Activated CD4-positive, alpha-beta T cell treated with anti-CD3 and anti-CD28 coated beads, Interleukin-10, Interleukin-2, amounts not matched to agents 100 ng/mL and 50 ng/mL, durations not matched to agents 16 hours and 8 hours (primary cell): ENCODE results near the gene IGFBP2.

Experiments used
- DNase-seq: peaks from one replicate; pipeline ENCODE4 v3.0.0-alpha.2; 2020

IGFBP2 gene

DNA sequence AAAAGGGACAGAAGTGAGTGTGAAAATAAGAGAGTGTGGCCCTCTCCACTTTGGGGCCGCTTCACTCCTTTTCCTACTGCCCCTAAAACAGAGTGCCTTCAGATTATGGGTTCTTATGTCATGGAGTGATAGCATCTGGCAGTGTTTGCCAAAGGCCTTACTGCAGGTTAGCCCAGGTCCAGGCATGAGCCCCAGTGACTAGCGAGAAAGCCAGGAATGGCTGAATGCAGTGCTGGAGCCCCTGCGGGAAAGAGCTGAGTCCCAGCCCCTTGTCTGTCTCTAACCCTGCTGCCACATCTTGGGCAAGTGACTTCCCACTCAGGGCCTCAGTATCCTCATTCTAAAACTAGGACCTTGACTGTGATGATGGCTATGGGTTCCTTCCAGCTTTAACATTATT is 56.2 kb downstream of the IGFBP2 start:
- DNase-seq: no peak

- no peak for DNase-seq
Measured at GRCh38 chr2:216690456-216690852, 57.2 kb downstream of the IGFBP2 start.

- DNase-seq: peak; percentile 23
Measured at GRCh38 chr2:216690853-216691741, 57.9 kb downstream of the IGFBP2 start.

GRCh38 chr2:216692636-216693413 is 59.6 kb downstream of the IGFBP2 start:
- peak; percentile 77 for DNase-seq

DNA sequence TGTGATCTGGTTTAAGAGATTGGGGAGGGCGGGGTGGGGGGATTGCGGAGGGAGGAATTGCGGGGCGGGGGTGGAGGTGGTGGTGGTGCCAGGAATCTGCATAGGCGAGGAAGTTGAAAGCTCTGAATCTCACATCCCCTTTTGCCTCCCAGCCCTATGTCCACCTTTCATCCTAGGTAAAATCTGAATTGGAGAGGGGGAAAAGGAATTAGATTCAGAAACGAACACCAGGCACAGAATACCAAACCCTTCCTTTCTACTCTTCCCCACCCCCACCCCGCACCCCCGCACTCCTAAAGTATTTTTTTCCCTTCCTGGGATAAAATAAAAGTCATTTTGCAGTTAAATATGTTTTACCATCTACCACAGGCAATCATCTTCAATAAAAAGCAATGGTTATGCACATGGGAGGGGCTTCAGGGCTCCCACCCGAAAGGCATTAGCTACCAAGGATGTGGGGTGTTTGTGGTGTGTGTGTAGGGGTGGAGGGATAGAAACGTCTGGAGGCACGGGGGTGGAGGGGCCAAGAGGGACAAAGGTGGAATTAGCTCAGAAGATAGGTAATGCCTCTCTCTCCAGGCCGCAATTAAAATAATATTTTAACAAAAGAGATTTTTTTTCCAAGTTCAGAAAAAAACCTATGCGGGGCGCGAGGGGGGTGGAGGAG is 60.3 kb downstream of the IGFBP2 start:
- no peak for DNase-seq

DNA sequence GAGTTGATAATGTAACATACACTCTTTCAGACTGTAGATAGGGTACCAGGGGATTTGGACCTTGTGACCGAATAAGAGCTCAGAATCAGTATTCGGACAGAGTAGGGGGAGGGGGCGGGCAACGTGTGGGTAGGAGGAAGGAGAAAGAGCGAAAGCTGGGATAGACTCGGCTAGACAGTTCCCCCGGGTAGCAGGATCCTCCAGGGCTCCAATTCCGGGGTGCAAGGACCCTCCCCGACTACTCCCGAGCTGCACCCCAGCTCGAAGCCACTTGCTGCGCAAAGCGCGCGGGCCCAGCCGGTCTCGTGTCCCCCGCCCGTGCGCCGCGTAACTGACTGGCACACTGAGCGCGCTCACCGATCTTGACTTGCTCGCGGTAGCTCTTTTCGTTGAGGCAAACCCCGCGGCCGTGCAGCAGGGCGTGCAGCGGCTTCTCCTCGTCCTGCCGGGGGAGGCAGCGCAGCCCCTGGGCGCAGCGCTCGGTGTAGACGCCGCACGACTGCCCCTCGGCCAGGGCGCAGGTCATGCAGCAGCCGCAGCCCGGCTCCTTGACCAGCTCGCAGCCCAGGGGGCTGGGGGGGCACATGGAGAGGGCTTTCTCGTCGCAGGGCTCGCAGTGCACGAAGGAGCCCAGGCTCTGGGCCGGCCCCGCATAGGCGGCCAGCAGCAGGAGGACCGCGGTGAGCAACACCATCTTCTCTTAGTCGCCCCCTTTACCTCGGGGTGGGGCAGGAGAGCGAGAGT is 61.0 kb downstream of the IGFBP2 start:
- peak; percentile 39 for DNase-seq

- no peak for DNase-seq
Measured at GRCh38 chr2:216694826-216695217, 61.6 kb downstream of the IGFBP2 start.

GRCh38 chr2:216695401-216695821 is 62.2 kb downstream of the IGFBP2 start, which contains the start of gene IGFBP5:
TSS of gene IGFBP5 (minus strand) at chr2:216695549. CDS start at chr2:216694775, 774 bp downstream.
- DNase-seq: no peak

- no peak for DNase-seq
Measured at GRCh38 chr2:216696321-216696720, 63.1 kb downstream of the IGFBP2 start.

DNA sequence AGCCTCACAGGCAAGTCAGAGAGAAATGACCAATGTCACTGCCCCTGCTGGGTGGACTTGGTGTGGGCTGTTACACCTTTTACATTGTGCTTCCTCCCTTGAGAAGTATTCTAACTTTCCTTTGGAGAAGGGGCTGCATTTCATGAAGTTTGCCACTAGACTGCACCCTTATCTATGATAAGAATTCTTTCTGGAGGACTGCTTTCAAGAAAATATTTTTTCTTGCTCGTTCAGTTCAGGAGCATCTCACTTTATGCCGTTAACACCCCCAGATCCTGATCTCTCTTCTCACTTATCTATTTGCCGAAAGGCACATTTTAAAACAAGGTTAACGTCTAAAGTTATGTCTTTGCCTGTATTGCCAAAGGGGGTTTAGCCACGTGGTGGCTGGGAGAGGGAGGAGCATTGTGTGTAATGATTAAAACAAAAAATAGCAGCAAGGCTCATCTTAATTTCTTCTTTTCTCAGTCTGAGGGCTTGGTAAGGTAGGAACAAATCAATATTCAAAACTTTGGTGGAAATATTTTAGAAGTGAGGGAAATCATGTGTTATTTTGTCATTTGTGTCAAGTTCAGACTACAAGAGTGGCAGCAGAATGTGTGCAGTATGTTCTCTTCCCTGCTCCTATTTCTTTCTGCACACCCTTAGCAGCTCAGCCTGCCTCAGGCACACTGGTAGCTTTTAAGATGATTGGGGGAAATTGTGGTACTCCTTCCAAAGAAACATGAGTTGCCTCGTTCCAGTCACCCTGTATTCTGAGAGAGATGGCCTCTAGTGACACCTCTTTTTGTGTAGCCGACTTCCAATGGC is 63.7 kb downstream of the IGFBP2 start:
- DNase-seq: peak; percentile 22

DNA sequence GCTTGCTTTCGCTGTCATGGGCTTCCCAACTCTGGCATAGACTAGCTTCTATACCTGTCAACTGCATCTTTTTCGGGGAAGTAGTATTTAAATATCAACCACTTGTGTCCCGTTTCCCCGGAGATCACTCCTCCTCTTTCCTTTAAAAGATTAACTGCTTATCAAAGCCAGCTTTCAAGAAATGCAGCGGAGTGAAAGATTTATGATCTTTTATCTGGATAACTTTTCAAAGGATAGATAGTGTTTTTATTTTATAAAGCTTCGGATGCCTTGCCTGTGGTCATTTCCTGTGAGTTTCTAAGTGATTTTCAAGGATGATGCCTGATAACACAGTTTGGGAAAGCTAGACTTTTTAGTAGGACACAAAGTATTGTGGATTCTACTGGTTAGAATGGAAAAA is 65.1 kb downstream of the IGFBP2 start:
- DNase-seq: no peak

- DNase-seq: peak; percentile 37
Measured at GRCh38 chr2:216698895-216699294, 65.7 kb downstream of the IGFBP2 start.

DNA sequence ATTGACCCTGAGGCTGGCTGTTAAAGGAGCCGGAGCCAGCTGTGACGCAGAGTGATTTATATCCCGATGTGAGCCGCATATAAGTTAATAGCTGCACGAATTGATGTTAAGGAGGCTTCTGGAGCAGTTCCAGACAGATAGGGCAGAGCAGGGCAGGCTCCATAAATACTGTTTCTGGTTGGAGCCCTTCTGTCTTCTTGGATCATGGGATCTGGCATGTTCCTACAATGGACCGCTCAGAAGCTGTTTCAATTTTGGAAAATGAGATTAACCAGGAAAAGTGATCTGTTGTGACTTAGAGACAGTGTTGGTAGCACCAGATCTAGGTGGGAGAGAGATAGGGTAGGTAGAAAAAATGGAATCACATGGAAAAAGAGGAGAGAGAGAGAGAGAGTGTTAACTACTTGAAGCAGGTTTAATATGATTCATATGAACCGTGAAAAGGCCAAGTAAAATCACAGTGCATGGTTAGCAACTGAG is 66.9 kb downstream of the IGFBP2 start:
- no peak for DNase-seq

DNA sequence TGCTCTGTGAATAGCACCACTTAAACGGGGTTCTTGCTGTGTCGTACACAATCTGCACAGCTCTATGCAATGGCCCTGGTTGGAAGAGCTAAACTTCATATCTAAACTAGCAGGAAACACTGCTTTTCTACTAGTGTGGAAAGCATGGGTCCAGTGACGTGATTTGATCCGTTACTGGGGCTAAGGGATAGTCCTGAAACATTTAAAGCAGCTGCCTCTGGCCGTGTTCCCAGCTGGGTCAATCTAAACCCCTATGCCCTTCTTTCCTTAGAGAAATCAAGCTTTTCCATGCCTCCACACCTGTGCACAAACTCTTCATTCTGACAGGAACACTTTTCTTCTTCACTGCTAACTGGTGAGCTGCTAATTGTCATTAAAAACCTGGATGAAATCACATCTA is 67.6 kb downstream of the IGFBP2 start:
- no peak for DNase-seq

DNA sequence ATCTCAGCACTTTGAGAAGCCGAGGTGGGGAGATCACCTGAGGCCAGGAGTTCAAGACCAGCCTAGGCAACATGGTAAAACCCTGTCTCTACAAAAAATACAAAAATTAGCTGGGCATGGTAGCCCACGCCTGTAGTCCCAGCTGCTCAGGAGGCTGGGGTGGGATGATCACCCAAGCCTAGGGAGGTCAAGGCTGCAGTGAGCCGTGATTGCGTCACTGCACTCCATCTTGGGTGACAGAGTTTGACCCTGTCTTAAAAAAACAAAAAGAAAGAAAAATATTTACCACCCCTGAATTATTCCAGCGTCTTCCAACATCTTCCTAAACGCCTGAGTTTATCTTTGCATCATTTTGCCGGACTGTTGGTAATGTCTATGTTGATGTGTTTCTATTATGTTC is 68.3 kb downstream of the IGFBP2 start:
- DNase-seq: no peak

GRCh38 chr2:216702756-216703155 is 69.5 kb downstream of the IGFBP2 start:
- DNase-seq: no peak

DNA sequence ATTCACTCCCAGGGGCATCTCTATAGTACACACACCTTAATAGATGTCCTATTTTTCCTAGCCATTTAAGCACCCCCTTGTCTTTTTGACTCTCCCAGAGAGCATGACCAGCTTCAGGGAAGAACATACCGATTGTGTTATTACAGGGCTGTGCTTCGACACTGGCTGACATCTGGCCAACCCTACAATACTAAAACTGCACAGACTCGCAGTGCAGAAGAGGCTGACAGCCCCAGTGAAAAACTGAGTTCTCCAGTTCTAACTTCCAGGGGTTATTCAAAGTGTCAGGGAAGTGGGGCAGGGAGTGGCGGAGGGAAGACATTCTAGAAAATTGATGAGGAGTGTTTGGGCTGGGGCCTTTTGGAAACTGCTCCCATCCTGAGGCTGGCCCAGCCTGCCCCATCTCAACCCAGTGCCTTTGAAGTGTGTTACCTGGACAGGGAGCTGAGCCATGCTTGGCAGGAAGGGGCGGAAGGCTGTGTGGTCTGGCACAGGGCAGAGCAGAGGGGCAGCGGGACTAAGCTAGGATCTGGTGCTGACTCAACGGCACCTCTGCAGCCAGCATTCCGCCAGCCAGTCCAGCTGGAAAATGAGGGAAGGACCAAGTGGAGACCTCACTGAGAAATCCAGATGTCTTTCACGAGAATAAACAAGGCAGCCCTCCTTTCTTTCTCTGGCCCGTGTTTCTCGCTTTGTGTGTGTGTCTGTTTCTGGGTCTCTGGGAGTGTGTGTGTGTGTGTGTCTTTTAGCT is 77.5 kb downstream of the IGFBP2 start:
- no peak for DNase-seq

- DNase-seq: no peak
Measured at GRCh38 chr2:216711348-216711747, 78.1 kb downstream of the IGFBP2 start.

GRCh38 chr2:216713691-216714336 is 80.6 kb downstream of the IGFBP2 start:
- DNase-seq: no peak
